HG02885 (cell line): ENCODE results near the gene VEGFC.
A peak's percentile ranks its signal among the peaks of the same experiment; 100 is the strongest.

Source experiments
- ATAC-seq: cut with Tn5 transposase; IDR thresholded peaks from one replicate; pipeline ENCODE4 v1.9.1; 2021; ENCODE audit warnings: mild to moderate bottlenecking; ENCODE audit not compliant: unreplicated experiment, poor library complexity

The VEGFC gene

GRCh38 chr4:176792326-176793059 is at the start of gene VEGFC:
TSS of gene VEGFC (minus strand) at chr4:176792922. CDS start at chr4:176792311, 611 bp downstream.
- peak; percentile 76 for ATAC-seq

GRCh38 chr4:176841711-176842112 is 49.0 kb upstream of the VEGFC start:
- ATAC-seq: no peak

DNA sequence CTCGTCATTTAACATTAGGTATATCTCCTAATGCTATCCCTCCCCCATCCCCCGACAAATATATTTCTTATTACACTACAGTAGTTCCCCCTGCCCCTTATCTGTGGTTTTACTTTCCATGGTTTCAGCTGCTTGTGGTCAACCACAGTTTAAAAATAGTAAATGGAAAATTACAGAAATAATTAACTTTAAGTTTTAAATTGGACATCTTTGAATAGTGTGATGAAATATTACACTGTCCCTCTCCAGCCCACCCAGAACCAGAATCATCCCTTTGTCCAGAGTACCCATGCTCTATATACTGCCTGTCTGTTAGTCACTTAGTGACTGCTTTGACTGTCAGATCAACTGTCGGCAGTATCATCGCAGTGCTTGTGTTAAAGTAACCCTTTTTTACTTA is 47.4 kb upstream of the VEGFC start:
- no peak for ATAC-seq

- ATAC-seq: no peak
These were observed 46.9 kb upstream of the VEGFC start for GRCh38 chr4:176839656-176840055.

DNA sequence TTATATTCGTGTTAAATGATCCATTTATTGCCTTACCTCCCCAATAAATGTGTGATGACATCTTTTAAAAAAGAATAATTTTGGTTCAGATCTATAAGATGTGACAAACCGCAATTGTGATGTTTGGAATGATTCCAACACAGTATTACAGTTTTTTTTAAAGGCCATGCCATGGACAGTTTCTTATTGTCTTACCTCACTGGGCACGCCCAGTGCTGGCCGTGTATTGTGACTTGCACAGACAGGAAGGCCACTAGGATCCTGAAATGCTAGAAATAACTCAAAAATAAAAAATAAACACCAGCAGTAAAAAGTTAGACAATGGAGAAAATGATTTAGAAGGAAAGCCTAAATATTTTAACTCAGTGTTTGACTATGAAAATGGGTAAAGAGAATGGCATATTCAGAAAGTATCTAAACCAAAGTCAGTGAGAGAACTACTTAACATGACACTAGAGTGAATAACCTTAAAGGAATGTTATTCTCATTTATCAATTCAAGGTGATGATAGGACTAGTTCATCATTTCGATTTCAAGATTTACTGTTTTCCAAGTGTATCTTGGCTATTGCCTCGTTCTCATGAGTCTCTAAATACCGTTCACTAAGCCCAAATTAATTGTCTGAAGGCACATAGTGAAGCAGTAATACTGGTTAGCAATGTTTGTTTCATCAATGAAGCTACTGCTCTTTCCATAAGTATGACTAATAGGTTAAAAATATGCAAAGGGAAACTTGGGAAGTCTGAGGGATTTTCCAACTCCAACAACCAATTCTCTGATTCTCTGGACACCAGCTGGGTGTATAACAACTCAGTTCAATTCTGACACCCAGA is 46.1 kb upstream of the VEGFC start:
- ATAC-seq: no peak

- no peak for ATAC-seq
These were observed 44.6 kb upstream of the VEGFC start for GRCh38 chr4:176837169-176837895.

- ATAC-seq: no peak
These were observed 41.8 kb upstream of the VEGFC start for GRCh38 chr4:176834531-176834930.

DNA sequence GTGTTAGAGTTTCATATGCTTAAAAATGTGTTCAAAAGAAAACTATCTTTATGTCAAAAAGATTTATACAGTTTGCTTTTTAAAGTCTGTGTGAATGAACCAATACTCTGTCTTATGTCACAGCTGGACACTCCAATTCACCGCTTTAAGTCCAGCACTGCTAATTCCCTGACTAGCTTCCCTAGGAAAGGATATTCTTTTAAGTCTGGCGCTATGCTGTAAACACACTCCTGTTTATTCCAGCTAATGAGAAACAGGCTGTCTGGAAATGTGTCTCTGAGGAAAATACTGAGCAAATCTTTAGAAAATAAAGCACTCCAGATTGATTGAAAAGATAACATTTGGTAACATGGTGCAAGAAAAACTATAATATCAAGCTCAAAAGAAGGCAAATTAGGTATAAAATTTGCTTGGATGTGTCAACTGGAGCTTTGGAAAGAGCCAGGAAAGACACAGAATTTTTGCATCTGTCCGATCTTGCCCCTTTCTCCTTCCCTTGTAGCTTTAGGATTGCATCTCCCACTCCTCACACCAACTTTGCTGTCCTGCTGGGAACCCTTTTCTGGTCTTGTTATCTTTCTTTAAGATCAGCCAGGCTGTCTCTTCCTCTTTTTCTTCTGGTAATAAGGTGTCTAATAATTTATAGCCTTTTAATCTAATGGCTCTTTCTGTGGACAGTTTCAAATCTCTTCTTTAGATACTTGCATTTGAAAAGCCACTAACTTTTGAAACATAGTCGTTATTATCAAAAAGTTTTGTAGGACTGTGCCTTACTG is 40.9 kb upstream of the VEGFC start:
- ATAC-seq: no peak

- ATAC-seq: no peak
These were observed 38.2 kb upstream of the VEGFC start for GRCh38 chr4:176830971-176831370.

- ATAC-seq: no peak
These were observed 32.9 kb upstream of the VEGFC start for GRCh38 chr4:176825586-176825985.

DNA sequence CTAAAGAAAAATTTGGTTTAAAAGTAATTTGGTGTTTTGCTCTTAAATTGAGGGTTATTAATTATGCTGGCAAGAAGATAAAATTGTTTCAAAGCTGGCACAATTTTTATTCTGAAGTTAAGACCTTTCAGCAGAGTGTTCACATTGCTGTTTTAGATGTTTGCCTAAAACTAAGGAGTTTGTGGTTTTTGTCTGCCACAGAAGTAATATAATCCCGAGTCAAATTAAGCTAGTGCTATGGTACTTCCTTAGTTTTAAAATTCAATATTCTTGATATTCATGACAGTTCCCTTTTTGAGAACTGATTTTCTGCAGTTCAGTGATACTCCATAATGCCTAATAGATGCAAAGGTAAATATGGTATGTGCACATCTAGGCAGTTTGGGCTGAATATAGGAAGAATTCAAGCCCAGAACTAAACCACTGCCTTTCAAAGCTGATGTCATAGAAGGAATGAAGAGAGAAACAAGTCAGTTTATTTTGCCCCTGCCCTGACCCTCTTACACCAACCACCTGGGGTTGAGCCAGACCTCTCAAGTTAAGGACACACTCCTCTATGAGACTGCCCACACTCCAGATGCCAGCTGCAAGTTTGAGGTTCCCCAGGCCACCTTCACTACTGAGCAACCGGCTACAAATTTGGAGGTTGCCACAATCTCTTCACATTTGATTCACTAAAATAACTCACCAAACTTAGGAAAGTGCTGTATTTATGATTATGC is 32.1 kb upstream of the VEGFC start:
- ATAC-seq: no peak

GRCh38 chr4:176818531-176818930 is 25.8 kb upstream of the VEGFC start:
- no peak for ATAC-seq

DNA sequence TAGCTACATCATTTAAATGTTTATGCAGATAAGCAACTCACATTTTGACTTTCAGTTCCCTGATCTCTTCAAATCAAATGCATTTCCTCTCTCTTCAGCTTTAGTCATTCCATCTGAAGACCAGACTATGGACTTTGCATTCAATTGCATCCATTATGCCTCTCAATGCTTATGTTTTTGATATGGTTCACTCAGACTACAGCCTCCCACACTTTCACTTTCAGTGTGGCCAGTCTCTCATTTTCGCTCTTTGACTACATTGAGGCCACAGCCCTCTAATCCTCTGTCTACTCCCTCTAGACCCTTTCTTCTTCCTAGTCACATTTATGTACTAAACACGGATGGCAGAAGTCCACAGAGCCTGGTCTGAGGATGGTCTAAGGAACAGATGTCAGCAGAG is 24.5 kb upstream of the VEGFC start:
- peak; percentile 82 for ATAC-seq

DNA sequence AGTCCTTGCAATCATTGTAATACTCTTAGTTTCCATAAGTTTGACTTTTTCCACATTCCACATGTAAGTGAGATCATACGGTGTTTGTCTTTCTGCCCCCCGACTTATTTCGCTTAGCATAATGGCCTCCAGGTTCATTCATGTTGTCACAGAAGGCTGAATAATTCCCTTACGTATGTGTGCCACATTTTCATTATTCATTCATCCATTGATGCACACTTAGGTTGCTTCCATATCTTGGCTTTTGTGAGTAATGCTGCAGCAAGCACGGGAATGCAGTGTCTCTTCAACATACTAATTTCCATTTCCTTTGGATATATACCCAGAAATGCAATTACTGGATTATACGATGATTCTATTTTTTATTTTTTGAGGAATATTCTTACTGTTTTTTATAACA is 22.0 kb upstream of the VEGFC start:
- no peak for ATAC-seq

- ATAC-seq: no peak
These were observed 17.9 kb upstream of the VEGFC start for GRCh38 chr4:176810481-176811249.

GRCh38 chr4:176806778-176807375 is 14.2 kb upstream of the VEGFC start:
- ATAC-seq: no peak

DNA sequence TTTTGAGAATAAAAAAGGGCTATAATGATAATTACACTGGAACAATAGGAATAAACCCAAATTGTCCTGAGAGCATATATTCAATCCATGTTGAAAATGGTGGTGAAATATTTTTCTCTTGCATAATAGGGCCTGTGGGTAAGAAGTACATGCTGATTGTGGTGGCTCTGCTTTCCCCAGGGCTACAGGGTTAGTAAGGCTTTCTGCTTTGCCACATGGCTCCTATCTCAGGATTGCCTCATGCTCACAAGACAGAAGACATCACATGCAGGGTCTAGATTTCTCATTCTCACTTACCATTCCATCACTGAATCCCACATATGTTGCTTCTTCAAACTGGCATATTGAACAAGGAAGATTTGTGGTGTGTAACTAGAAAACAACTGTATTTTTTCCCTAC is 12.4 kb upstream of the VEGFC start:
- no peak for ATAC-seq

DNA sequence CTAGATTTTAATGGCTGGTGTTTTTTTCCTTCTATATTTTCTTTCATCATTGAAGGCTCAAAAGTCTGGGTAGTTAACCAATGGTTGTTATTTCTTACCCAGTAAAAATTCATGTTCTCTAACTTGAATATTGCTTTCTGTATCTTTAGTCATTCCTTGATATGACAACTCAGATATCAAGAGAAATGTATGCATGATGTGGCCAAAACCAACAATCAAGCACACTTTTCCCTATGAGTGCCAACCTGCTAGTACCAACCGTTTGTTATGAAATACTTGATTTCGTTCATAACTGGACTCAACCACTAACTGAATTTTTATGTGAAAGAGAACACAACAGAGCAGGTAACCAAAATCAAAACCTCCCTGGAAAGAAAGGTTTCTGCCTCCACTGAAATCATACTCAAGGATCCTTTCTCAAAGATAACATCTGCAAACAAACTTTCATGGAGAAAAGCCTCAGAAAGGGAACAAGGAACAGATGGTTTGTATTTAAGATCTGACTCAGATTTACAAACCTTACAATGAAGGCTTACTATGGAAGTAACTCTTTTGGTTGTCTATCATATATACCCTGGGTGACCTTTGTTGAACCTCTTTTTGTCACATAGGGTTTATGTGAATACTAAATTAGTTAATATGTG is 8.3 kb upstream of the VEGFC start:
- no peak for ATAC-seq
